Astrocyte of the spinal cord (primary cell): ENCODE data around the gene TNIK.
A peak's percentile ranks its signal among the peaks of the same experiment; 100 is the strongest.

Experiments
- DNase-seq: peaks from one replicate; pipeline ENCODE4 v3.0.0; 2011; ENCODE audit warnings: low read depth, low spot score
- H3K4me3 ChIP-seq: 2 replicates; pipeline ENCODE4 v1.5.1; 2011; ENCODE audit warnings: low read depth, mild to moderate bottlenecking, low read length, moderate library complexity
- CTCF ChIP-seq: IDR thresholded peaks from 2 replicates; pipeline ENCODE4 v1.5.1; 2012; ENCODE audit warnings: low read depth, mild to moderate bottlenecking, low read length, inconsistent platforms
- in situ Hi-C: cut with HindIII; loops from 2 replicates; pipeline ENCODE4 v1.10.0; 2017; ENCODE audit warnings: low sequenced_read_pairs

Gene TNIK

GRCh38 chr3:171225708-171226107, 234.5 kb downstream of the TNIK start:
- H3K4me3 ChIP-seq: no peak overlapping the region
- DNase-seq: peak; percentile 87
- in situ Hi-C loops: no loop called here
- no peak for TF ChIP-seq CTCF

GRCh38 chr3:171225165-171225564, 235.0 kb downstream of the TNIK start:
- in situ Hi-C loops: no loop called here
- DNase-seq: no peak
- no peak overlapping the region for H3K4me3 ChIP-seq
- TF ChIP-seq CTCF: no peak

GRCh38 chr3:171223396-171223795, 236.8 kb downstream of the TNIK start:
- in situ Hi-C loops: no loop called here

GRCh38 chr3:171222995-171223394, 237.2 kb downstream of the TNIK start:
- no peak for TF ChIP-seq CTCF
- in situ Hi-C loops: no loop called here
- no peak overlapping the region for H3K4me3 ChIP-seq
- DNase-seq: no peak

More at GRCh38 chr3:171223396-171223795, 236.8 kb downstream of the TNIK start:
- TF ChIP-seq CTCF: no peak
- DNase-seq: no peak
- no peak overlapping the region for H3K4me3 ChIP-seq

- in situ Hi-C loops: no loop called here
- no peak overlapping the region for H3K4me3 ChIP-seq
- DNase-seq: no peak
- TF ChIP-seq CTCF: no peak
Measured at GRCh38 chr3:171221597-171221996, 238.6 kb downstream of the TNIK start.

GRCh38 chr3:171221104-171221503, 239.1 kb downstream of the TNIK start:
- in situ Hi-C loops: no loop called here
- H3K4me3 ChIP-seq: no peak overlapping the region
- TF ChIP-seq CTCF: no peak
- no peak for DNase-seq

GRCh38 chr3:171219258-171219657, 240.9 kb downstream of the TNIK start:
- in situ Hi-C loops: no loop called here
- no peak overlapping the region for H3K4me3 ChIP-seq
- TF ChIP-seq CTCF: no peak
- DNase-seq: no peak
